Right kidney (tissue), 1 donor: ENCODE results near the gene CKB.
A peak's percentile ranks its signal among the peaks of the same experiment; 100 is the strongest.
"Not testable (repeated sequence)": the region's sequence is repeated elsewhere in the genome, so short reads cannot be mapped to it uniquely, and the experiment has no call there.

Experiments
- DNase-seq: peaks from one replicate; pipeline ENCODE4 v3.0.0-alpha.2; 2016

The CKB gene

DNA sequence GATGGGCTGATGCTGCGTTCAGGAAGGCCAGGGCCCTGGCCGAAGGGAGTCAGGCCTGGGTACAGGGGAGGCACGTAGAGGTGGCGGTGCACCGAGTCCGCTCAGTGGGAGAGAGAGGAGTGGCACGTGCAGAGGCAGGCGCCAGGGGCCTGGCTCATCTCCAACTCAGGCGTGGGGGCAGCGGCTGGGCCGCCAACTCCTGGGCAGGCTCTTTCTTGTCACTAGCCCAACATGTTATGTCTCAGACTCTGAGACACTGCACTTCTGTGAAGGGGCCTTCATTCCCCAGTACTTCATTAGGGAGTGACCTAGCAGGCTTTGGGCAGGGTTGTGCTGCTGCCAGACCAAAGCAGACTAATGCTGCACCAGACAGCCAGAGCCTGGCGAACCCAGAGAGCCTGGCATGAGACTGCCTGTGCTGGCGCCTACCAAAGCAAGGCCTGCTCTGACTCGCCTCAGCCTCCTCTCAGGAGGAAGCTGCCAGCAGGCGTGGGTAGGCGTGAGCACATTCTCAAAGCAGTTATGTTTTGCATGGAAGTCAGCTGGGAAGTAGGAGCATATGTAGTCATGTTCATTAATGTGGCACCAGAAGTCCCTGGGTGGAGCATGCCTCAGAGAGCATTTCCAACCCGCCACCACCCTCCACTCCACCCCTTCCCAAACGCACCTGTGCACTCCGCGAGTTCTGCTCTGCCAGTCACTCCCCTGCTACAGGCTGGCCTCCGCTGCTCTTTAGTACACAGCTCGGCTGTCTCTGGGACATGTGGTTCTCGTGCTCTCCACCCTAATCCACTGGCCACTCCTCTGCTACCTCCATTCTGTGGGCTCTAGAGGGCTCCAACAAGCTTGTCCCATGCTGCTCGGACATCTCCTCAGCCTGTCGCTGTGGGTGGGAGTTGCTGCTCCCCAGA, 9.7 kb downstream of the CKB start:
- peak; percentile 31 for DNase-seq

GRCh38 chr14:103512180-103512579, 10.4 kb downstream of the CKB start:
- not testable (repeated sequence) for DNase-seq

GRCh38 chr14:103510724-103511693, 11.6 kb downstream of the CKB start:
- DNase-seq: no peak

- no peak for DNase-seq
These were observed 12.5 kb downstream of the CKB start for GRCh38 chr14:103509864-103510723.

DNA sequence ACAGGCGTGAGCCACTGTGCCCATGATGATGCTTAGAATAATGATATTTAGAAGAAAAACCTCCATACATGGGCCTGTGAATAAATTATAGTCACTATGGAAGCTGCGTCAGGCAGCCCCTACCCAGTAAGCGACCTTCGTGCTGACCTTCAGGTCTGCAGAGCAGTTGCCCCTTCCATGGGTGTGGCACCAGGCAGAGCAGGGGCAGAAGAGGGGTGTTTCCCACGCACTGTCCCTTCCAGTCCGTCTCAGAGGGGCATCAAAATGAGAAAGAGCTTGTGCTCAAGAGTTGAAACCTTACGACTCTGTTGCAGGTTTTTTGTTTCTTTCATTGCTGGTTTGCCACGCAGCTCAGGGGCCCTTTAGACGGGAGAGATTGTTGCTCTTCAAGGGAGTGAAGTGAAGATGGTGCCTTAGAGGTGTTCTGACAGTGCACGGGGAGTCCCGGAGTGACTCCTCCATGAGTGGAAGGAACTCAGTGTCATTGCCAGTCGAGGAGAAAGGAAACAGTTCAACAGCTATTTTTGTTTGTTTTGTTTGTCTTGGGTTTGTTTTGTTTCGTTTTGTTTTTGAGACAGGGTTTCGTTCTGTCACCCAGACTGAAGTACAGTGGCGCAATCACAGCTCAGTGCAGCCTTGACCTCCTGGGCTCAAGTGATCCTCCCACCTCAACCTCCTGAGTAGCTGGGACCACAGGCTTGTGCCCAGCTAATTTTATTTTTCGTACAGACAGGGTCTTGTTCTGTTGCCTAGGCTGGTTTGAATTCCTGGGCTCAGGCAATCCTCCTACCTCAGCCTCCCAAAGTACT, 13.9 kb downstream of the CKB start:
- DNase-seq: no peak

GRCh38 chr14:103507751-103508150, 14.9 kb downstream of the CKB start:
- no peak for DNase-seq

DNA sequence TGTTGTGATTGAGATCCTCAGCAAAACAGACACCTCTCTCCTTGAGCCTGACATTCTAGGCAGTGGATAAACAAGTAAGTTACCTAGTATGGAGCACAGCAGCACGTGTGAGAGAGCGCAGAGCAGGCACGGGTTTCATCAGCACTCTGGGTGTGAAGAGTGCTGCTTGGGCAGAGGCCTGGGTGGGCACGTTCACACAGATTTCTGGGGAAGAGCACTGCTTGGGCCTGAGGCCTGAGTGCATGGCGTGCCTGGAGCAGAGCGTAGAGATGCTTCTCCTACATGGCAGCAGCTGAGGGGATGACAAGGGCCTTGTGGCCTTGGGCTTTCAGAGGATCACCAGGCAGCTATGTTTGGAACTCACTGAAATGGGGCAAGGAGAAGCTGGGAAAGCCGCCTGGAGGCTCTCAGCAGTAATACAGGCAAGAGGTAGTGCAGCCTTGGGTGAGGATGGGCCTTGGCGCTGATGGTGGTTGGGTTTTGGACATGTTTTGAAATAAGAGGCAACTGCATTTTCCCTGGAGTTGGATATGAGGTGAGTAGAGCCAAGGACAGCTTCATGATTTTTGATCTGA, 17.6 kb downstream of the CKB start:
- DNase-seq: no peak

GRCh38 chr14:103503296-103503695, 19.3 kb downstream of the CKB start:
- DNase-seq: no peak

DNA sequence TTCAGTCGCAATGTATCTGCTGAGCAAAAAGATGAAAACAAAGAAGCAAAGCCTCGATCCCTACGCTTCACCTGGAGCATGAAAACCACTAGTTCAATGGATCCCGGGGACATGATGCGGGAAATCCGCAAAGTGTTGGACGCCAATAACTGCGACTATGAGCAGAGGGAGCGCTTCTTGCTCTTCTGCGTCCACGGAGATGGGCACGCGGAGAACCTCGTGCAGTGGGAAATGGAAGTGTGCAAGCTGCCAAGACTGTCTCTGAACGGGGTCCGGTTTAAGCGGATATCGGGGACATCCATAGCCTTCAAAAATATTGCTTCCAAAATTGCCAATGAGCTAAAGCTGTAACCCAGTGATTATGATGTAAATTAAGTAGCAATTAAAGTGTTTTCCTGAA, 19.8 kb downstream of the CKB start:
- DNase-seq: no peak

DNA sequence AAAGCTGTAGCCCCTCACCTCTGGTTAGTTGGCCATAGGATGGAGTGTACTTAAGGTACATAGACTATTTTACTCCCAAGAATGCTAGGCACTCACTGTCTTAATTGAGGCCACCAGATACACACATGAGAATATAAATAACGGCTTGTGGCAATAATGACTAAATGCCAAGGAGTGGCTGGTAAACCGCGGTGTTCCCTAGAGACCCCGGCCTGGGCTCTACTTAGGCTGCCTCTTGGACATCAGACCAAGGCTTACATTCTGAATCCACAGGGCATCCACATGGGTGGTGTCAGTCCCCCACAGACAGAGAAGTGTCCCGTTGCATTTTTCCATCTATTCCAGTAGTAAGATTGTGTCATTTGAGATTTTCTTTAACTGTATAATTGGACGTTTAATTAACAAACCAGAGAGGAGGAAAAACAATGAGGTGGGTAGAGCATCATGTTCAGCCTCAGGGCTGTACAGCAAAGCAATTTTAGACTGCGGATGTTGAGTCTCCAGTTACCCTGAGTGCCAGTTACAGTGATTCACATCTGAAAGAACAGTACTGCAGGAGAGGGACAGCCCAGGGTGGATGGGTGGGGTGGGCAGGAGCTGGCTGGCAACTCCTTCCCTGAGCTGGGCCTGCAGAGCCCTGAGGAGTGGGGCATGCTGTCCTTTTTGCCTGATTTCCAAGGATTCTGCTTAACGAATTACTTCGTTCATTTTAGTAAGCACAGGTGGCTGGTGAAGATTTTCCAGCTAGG, 20.5 kb downstream of the CKB start:
- no peak for DNase-seq

GRCh38 chr14:103501041-103501870, 21.4 kb downstream of the CKB start:
- DNase-seq: no peak

DNA sequence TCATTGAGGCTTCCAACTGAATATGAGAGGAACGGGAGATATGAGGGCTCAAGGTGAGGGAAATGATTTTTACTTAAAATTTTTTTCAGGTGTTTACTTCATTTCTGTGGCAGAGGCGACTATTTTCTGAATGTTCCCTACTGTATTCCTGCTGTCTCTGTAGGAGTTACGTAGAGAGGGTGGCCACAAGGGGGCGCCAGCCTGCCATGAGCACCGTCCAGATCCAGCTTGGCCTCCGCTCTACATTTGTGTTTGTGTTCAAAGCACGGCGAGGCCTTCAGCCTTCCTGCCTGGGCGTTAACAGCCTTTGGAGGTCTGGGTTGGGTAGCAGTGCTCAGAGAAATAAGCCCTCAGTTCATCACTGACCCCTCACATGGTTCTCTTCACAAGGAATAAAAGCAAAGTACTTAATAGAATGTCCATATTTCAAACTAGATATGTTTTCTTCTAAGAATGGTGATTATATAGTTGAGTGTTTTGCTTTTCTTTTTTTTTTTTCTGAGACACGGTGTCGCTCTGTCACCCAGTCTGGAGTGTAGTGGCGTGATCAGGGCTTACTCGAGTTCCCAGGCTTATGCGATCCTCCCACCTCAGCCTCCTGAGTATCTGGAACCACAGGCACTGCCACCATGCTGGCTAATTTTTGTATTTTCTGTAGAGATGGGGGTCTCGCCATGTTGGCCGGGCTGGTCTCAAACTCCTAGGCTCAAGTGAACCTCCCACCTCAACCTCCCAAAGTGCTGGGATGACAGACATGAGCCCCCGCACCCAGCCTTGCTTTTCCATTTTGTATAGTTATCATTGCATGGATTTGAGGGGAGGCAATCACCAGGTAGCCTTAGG, 22.3 kb downstream of the CKB start:
- DNase-seq: peak; percentile 51

DNA sequence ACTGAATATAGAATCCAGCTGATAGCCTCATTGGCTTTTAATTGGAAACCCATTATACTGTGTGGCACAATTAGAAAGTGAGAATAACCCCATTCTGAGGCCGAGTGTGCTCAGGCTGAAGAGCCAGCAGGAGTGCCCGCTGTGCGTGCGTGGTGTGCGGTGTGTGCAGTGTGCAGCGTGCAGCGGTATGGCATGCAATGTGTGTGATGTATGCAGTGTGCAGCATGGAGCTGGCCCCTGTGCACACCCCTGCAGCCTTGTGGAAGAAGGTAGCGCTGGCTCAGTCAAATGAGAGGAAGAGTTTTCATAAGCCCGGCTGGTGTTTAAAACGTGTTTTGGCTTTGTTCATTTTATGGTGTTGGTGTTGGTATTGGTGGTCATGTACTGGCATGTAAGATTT, 22.9 kb downstream of the CKB start:
- no peak for DNase-seq

DNA sequence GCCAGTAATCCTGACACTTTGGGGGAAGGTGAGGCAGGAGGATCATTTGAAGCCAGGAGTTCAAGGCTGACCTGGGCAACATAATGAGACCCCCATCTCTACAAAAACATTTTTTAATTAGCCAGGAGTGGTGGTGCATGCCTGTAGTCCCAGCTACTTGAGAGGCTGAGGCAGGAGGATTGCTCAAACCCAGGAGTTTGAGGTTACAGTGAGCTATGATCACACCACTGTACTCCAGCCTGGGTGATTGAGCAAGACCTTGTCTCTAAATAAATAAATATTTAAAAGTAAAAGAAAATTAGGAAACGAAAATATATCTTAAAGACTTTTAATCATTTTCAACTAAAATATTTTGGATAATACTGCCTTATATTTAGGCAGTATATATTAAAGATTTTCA, 25.9 kb downstream of the CKB start:
- DNase-seq: no peak

- no peak for DNase-seq
These were observed 26.8 kb downstream of the CKB start for GRCh38 chr14:103495854-103496253.

GRCh38 chr14:103492156-103492925, 30.3 kb downstream of the CKB start:
- no peak for DNase-seq

- DNase-seq: no peak
These were observed 30.9 kb downstream of the CKB start for GRCh38 chr14:103491691-103492090.
